Ectodermal cell (in vitro differentiated cells): ENCODE measurements around the gene FAM76B.

Experiments
- H3K27ac ChIP-seq: 2 replicates; pipeline ENCODE4 v1.7.0; 2013; ENCODE audit warnings: mild to moderate bottlenecking, low read depth, low read length; ENCODE audit not compliant: insufficient read depth, poor library complexity, severe bottlenecking
- H3K27me3 ChIP-seq: 2 replicates; pipeline ENCODE4 v1.7.0; 2013; ENCODE audit warnings: mild to moderate bottlenecking, low read length; ENCODE audit not compliant: insufficient read depth, control insufficient read depth, poor library complexity, severe bottlenecking
- H3K36me3 ChIP-seq: one replicate; pipeline ENCODE4 v1.7.0; 2013; ENCODE audit warnings: low read length; ENCODE audit not compliant: control insufficient read depth, insufficient read depth
- H3K4me1 ChIP-seq: one replicate; pipeline ENCODE4 v1.7.0; 2013; ENCODE audit warnings: low read length; ENCODE audit not compliant: control insufficient read depth, insufficient read depth
- H3K4me3 ChIP-seq: 2 replicates; pipeline ENCODE4 v1.7.0; 2013; ENCODE audit warnings: low read depth, low read length, control low read depth; ENCODE audit not compliant: insufficient read depth
- H3K9me3 ChIP-seq: 2 replicates; pipeline ENCODE4 v1.7.0; 2013; ENCODE audit warnings: mild to moderate bottlenecking, low read length, moderate library complexity; ENCODE audit not compliant: control insufficient read depth
- WGBS, 2 experiments: methylation state at CpG; one replicate each; pipeline ENCODE4 v1.1.7; 2013; ENCODE audit warnings: missing lambda C conversion rate in 2 of 2; 5-methylcytosine and 5-hydroxymethylcytosine counted together

Gene FAM76B

GRCh38 chr11:95734009-95734572, 55.5 kb downstream of the FAM76B start:
- H3K27me3 ChIP-seq: no peaks in the 10 kb centered on the region
- H3K4me1 ChIP-seq: no peaks in the 10 kb centered on the region
- no peaks in the 10 kb centered on the region for H3K9me3 ChIP-seq
- no peak overlapping the region for H3K4me3 ChIP-seq
- no peaks in the 10 kb centered on the region for H3K36me3 ChIP-seq
- 91 to 92% methylated on average over 4 of the region's 4 CpGs for WGBS, 2 experiments
- no peak overlapping the region for H3K27ac ChIP-seq

GRCh38 chr11:95732930-95733602, 56.5 kb downstream of the FAM76B start:
- WGBS, 2 experiments: 95 to 96% methylated on average over 2 of the region's 2 CpGs
- no peaks in the 10 kb centered on the region for H3K36me3 ChIP-seq
- H3K4me1 ChIP-seq: no peaks in the 10 kb centered on the region
- H3K27ac ChIP-seq: no peak overlapping the region
- H3K9me3 ChIP-seq: no peaks in the 10 kb centered on the region
- no peaks in the 10 kb centered on the region for H3K27me3 ChIP-seq
- H3K4me3 ChIP-seq: no peak overlapping the region

- Histone ChIP-seq H3K27ac (no peak overlapping the region), H3K4me1 (no peaks in the 10 kb centered on the region), H3K9me3 (no peaks in the 10 kb centered on the region), H3K27me3 (no peaks in the 10 kb centered on the region), H3K4me3 (no peak overlapping the region), H3K36me3 (no peaks in the 10 kb centered on the region)
- 90 to 91% methylated on average over 6 of the region's 6 CpGs for WGBS, 2 experiments
Measured at GRCh38 chr11:95729462-95729861, 60.1 kb downstream of the FAM76B start.

- WGBS, 2 experiments: 95% methylated on average over 1 of the region's 2 CpGs; no CpG with 5 or more reads in 1 of the 2 experiments
- Histone ChIP-seq H3K36me3 (no peaks in the 10 kb centered on the region), H3K27ac (no peak overlapping the region), H3K4me3 (no peak overlapping the region), H3K4me1 (no peaks in the 10 kb centered on the region), H3K27me3 (no peaks in the 10 kb centered on the region), H3K9me3 (no peaks in the 10 kb centered on the region)
Measured at GRCh38 chr11:95728790-95729189, 60.8 kb downstream of the FAM76B start.

GRCh38 chr11:95728094-95728493, 61.5 kb downstream of the FAM76B start:
- Histone ChIP-seq H3K36me3 (no peaks in the 10 kb centered on the region), H3K4me3 (no peak overlapping the region), H3K4me1 (no peaks in the 10 kb centered on the region), H3K9me3 (no peaks in the 10 kb centered on the region), H3K27ac (no peak overlapping the region), H3K27me3 (no peaks in the 10 kb centered on the region)

- H3K27me3 ChIP-seq: no peaks in the 10 kb centered on the region
- 91% methylated on average over 6 of the region's 6 CpGs for WGBS, 2 experiments
- H3K4me1 ChIP-seq: no peaks in the 10 kb centered on the region
- H3K36me3 ChIP-seq: no peaks in the 10 kb centered on the region
- H3K9me3 ChIP-seq: no peaks in the 10 kb centered on the region
- no peak overlapping the region for H3K27ac ChIP-seq
- H3K4me3 ChIP-seq: no peak overlapping the region
Measured at GRCh38 chr11:95727620-95728019, 62.0 kb downstream of the FAM76B start.

GRCh38 chr11:95727111-95727510, 62.5 kb downstream of the FAM76B start:
- no peaks in the 10 kb centered on the region for H3K27me3 ChIP-seq
- no peaks in the 10 kb centered on the region for H3K9me3 ChIP-seq
- H3K36me3 ChIP-seq: no peaks in the 10 kb centered on the region
- 86 to 90% methylated on average over 2 of the region's 2 CpGs for WGBS, 2 experiments
- no peaks in the 10 kb centered on the region for H3K4me1 ChIP-seq
- no peak overlapping the region for H3K4me3 ChIP-seq
- no peak overlapping the region for H3K27ac ChIP-seq

- H3K4me3 ChIP-seq: no peak overlapping the region
- no peaks in the 10 kb centered on the region for H3K4me1 ChIP-seq
- 100% methylated on average over 1 of the region's 1 CpG; no CpG with 5 or more reads in 1 of the 2 experiments for WGBS, 2 experiments
- no peaks in the 10 kb centered on the region for H3K27me3 ChIP-seq
- no peak overlapping the region for H3K27ac ChIP-seq
- H3K36me3 ChIP-seq: no peaks in the 10 kb centered on the region
- H3K9me3 ChIP-seq: no peaks in the 10 kb centered on the region
Measured at GRCh38 chr11:95725196-95725595, 64.4 kb downstream of the FAM76B start.

GRCh38 chr11:95723361-95723942, 66.1 kb downstream of the FAM76B start:
- Histone ChIP-seq H3K4me3 (no peak overlapping the region), H3K27me3 (no peaks in the 10 kb centered on the region), H3K4me1 (no peaks in the 10 kb centered on the region), H3K36me3 (no peaks in the 10 kb centered on the region), H3K9me3 (no peaks in the 10 kb centered on the region), H3K27ac (no peak overlapping the region)
- WGBS, 2 experiments: 89 to 94% methylated on average over 3 of the region's 3 CpGs

GRCh38 chr11:95720195-95720594, 69.4 kb downstream of the FAM76B start:
- Histone ChIP-seq H3K27me3 (no peaks in the 10 kb centered on the region), H3K9me3 (no peaks in the 10 kb centered on the region), H3K4me3 (no peak overlapping the region), H3K27ac (no peak overlapping the region), H3K4me1 (peaks cover 7% of the 10 kb centered on the region), H3K36me3 (no peaks in the 10 kb centered on the region)
- WGBS, 2 experiments: 73 to 80% methylated on average over 1 to 3 of the region's 3 CpGs
